GM21786 (cell line): ENCODE data around the gene PRB3.

Experiments used
- ATAC-seq: cut with Tn5 transposase; IDR thresholded peaks from one replicate; pipeline ENCODE4 v1.9.1; 2021; ENCODE audit not compliant: unreplicated experiment

PRB3 gene

GRCh38 chr12:11269607-11270006 lies at the start of gene PRB3:
Gene PRB3 (minus strand): TSS chr12:11269707. CDS start chr12:11269669, 38 bp downstream.
- ATAC-seq: no peak

DNA sequence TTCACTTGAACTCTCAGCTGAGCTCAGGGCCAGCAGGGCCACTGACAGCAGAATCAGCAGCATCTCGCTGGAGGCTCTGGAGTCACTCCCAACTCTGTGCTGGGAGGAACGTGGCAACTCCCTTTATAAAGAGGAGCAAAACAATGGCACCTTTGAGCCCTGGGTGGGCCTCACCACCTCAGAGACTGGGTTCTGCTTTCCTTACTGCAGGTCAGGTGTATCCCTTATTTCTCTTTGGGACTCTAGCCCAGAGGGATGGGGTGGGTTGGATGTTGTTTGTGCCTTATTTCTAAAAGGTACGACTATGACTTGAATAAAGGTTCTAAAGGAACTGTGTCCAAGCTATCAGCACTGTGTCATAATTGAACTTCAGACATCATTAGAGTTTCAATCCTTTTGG lies 40.8 kb upstream of the PRB3 start, which contains the start of gene PRB4:
PRB4 (minus strand) TSS at position 101 of the 400 bp plus-strand sequence; CDS start at position 63, 38 bp downstream.
- ATAC-seq: no peak

GRCh38 chr12:11307143-11307542 lies 37.6 kb upstream of the PRB3 start:
- ATAC-seq: no peak

DNA sequence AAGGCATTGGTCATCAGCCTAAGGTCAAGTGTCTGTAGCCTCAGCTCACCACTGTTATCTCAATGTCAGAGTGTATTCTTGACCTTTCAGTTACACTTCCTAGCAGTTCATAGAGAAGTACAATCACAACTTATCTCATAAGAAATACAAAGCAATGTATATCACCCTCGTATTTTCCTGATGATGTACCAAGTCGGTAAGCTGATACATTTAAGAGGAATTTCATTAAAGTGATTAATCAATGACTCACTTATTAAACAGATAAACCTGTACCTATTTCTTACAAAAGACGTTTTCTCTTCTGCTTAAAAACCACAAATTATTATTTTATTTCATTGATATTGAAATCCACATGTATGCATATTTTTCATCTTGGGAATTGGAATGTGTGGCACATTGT lies 3.9 kb upstream of the PRB3 start:
- no peak for ATAC-seq

- no peak for ATAC-seq
Observed at GRCh38 chr12:11264501-11264900, 5.0 kb downstream of the PRB3 start.

DNA sequence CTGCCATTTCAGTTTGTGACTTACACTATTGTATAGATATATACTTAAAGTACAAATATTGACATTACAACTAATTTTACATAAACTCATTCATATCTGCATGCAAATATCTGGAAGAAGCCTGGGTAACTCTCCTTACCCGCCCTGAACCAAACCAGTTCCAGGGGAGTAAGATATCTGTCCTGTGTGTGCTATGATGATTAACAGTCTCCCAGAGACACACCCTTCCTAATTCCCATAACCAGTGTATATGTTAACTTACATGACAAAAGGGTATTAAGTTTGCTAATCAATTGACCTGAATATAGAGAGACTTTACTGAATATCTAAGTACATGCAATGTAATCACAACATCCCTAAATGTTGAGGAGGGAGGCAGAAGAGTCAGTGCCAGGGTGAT lies 23.0 kb downstream of the PRB3 start:
- ATAC-seq: no peak

DNA sequence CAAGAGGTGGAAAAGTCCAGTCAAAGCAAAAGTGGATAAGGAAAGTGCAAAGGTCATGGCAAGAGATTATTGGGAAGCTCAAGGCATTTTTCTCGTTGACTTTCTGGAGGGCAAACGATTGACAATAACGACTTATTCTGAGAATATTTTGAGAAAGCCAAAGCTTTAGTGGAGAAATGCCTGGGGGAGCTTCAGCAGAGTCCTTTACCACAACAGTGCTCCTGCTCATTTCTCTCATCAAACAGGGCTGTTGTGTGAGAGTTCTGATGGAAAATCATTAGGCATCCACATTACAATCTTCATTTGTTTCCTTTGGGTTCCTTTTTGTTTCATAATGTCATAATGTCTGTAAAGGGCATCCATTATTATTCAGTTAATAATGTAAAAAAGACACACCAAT lies 26.9 kb downstream of the PRB3 start:
- ATAC-seq: no peak

GRCh38 chr12:11240348-11240930 lies 29.1 kb downstream of the PRB3 start:
- ATAC-seq: no peak

DNA sequence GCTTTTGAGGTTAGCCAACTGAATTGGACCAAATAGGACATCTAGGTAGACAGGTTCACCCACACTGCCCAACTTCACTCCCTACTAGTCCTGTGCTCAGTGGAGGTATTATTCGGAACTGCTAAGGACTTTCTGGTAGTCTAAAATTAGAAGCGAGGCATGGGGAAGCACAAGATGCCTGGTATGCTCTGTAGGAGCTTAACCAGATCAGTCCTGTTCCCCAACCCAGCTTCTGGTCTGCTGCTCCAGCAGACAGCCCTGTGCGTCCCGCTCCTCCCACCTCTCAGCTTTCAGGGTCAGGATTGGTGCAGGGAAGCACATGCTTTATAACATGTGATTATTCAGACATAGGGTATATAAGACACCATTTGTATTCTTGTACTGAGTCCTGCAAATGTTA lies 31.2 kb downstream of the PRB3 start:
- no peak for ATAC-seq

- no peak for ATAC-seq
Observed at GRCh38 chr12:11233532-11233931, 36.0 kb downstream of the PRB3 start.

DNA sequence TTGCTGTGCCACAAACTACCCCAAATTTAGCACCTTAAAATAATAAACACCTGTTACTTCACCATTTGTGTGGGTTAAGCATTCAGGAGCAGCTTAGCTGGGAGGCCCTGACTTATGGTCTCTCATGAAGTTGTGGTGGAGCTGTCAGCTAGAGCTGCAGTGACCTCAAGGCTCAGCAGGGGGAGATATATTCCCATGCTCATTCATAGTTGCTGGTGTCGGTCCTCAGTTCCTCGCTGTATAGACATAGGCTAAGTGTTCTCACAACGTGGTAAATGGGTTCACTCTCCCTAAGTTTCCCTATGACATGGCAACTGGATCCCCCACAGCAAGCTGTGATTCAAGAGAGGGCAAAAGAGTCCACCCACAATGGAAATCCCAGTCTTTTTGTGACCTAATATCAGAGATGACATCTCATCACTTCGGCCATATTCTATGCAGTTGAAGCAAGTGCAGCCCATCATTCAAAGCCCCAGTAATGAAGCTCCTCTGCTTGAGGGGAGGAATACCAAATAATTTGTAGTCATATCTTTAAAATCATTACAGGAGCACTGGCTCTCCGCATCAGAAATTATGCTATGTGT lies 41.1 kb downstream of the PRB3 start:
- ATAC-seq: peak; percentile 75

DNA sequence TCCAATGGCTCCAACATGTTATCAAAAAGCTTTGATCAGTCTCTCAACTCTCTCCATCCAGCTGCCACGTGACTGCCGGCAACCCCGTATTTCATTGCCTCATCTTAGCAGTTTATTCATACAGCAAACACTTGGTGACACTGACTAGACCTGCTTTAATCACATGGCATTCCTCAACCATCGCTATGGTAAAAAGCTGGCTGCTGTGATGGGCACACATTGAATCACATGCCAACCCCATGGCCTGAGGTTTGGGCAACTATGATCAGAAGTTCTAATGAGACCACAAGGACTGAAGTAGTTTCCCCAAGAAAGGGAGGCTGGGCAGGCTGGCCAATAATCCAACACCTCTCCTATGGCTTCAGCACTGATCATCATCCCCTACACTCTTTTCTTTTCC lies 42.1 kb downstream of the PRB3 start:
- no peak for ATAC-seq
